NB4 (cell line): Measurements from ENCODE around the gene KATNB1.
A peak's percentile ranks its signal among the peaks of the same experiment; 100 is the strongest.

Experiments
- POLR2A ChIP-seq: IDR thresholded peaks from 2 replicates; pipeline ENCODE4 v1.6.1; 2011; ENCODE audit warnings: mild to moderate bottlenecking; ENCODE audit not compliant: insufficient read length; ENCODE audit errors: extremely low read depth
- TF ChIP-seq, protein P1 (sequence below): IDR thresholded peaks from one replicate; pipeline ENCODE4 v1.5.1; 2012; ENCODE audit warnings: low read depth, low read length
- TF ChIP-seq, protein P2 (sequence below): IDR thresholded peaks from 2 replicates; pipeline ENCODE4 v1.6.1; 2011; ENCODE audit warnings: low read depth, low read length

DNA sequence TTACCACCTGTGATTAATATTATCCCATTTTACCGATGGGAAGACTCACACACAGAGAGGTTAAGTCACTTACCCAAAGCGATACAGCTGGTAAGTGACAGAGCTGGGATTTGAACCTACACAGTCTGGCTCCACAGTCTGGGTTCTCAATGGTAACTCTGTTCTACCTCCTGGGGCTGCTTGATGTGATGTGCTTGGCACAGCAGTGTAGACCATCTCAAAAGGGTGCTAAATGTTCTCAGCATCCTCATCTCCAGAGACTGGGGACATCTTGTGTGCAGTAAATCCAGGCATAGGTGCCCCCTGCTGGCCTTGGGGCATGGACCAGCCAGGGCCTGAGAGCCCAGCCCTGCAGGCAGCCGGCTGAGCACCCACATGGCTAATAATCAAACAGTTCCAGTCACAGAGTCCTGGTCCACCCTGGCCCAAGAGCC lies 15.4 kb upstream of the KATNB1 start:
- TF ChIP-seq, protein P1, sequence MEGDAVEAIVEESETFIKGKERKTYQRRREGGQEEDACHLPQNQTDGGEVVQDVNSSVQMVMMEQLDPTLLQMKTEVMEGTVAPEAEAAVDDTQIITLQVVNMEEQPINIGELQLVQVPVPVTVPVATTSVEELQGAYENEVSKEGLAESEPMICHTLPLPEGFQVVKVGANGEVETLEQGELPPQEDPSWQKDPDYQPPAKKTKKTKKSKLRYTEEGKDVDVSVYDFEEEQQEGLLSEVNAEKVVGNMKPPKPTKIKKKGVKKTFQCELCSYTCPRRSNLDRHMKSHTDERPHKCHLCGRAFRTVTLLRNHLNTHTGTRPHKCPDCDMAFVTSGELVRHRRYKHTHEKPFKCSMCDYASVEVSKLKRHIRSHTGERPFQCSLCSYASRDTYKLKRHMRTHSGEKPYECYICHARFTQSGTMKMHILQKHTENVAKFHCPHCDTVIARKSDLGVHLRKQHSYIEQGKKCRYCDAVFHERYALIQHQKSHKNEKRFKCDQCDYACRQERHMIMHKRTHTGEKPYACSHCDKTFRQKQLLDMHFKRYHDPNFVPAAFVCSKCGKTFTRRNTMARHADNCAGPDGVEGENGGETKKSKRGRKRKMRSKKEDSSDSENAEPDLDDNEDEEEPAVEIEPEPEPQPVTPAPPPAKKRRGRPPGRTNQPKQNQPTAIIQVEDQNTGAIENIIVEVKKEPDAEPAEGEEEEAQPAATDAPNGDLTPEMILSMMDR: peak; percentile 81
- no peak for TF ChIP-seq POLR2A
- TF ChIP-seq, protein P2, sequence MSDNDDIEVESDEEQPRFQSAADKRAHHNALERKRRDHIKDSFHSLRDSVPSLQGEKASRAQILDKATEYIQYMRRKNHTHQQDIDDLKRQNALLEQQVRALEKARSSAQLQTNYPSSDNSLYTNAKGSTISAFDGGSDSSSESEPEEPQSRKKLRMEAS: 0 out of 2 replicates have a peak, but pooled peaks have one; percentile 16
